Measurements from ENCODE around the gene TTC6.
A peak's percentile ranks its signal among the peaks of the same experiment; 100 is the strongest.

TTC6 gene

GRCh38 chr14:37598747-37599506 lies 3.5 kb downstream of the TTC6 start:
- DNase-seq (ENCODE audit: low read depth): no peak
- no peak for TF ChIP-seq CTCF (IDR thresholded peaks at IDR 0.05; ENCODE audit: insufficient read depth, low read depth, low read length, missing control alignments)
- H3K4me3 ChIP-seq (ENCODE audit: low read length): peak overlapping the region; percentile 34

- TF ChIP-seq CTCF (IDR thresholded peaks at IDR 0.05; ENCODE audit: insufficient read depth, low read depth, low read length, missing control alignments): no peak
- DNase-seq (ENCODE audit: low read depth): peak; percentile 18
- H3K4me3 ChIP-seq (ENCODE audit: low read length): peak overlapping the region; percentile 34
These were observed 4.3 kb downstream of the TTC6 start for GRCh38 chr14:37599507-37600368.

- TF ChIP-seq CTCF (IDR thresholded peaks at IDR 0.05; ENCODE audit: insufficient read depth, low read depth, low read length, missing control alignments): no peak
- H3K4me3 ChIP-seq (ENCODE audit: low read length): no peak overlapping the region
- no peak for DNase-seq (ENCODE audit: low read depth)
These were observed 5.7 kb downstream of the TTC6 start for GRCh38 chr14:37600880-37601741.

- H3K4me3 ChIP-seq (ENCODE audit: low read length): no peak overlapping the region
- no peak for DNase-seq (ENCODE audit: low read depth)
- TF ChIP-seq CTCF (IDR thresholded peaks at IDR 0.05; ENCODE audit: insufficient read depth, low read depth, low read length, missing control alignments): no peak
These were observed 6.4 kb downstream of the TTC6 start for GRCh38 chr14:37601865-37602264.

GRCh38 chr14:37602605-37603453 lies 7.4 kb downstream of the TTC6 start:
- no peak for TF ChIP-seq CTCF (IDR thresholded peaks at IDR 0.05; ENCODE audit: insufficient read depth, low read depth, low read length, missing control alignments)
- DNase-seq (ENCODE audit: low read depth): no peak
- no peak overlapping the region for H3K4me3 ChIP-seq (ENCODE audit: low read length)
